Ovary (tissue), 3 donors: ENCODE data around the gene RAB22A.

Experiments
- POLR2A ChIP-seq: fragments of 450-650 bp; IDR thresholded peaks from one replicate; pipeline ENCODE4 v1.6.1; 2017; ENCODE audit warnings: antibody characterized with exemption, mild to moderate bottlenecking, moderate library complexity
- TF ChIP-seq, protein P1 (sequence below), 3 donors: fragments of 450-650 bp in 2 of 3; fragments of 200-600 bp in 1 of 3; IDR thresholded peaks; one replicate each; pipeline versions ENCODE4 v1.5.1 to v1.8.0; 2016 to 2022; ENCODE audit warnings: antibody characterized with exemption in 3 of 3, mild to moderate bottlenecking in 1 of 3
- donor health status: DM: no; HTN: no; CAD: no.

DNA sequence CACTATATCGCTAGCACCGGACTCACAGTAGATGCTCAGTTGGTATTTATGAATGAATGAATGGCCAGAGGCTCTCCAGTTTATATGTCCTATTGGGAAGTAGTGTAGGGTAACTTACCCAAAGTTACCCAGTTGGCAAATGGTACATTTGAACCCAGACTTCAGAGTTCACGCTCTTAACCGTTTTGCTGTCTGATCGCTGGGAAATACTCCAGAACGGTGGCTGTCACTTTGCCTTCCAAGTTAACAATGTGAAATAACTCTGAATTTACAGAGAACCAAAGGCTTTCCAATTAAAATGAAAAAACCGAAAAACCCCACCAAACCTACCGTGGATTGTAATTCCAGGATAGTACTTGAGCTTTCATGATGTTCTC is 81.1 kb downstream of the RAB22A start:
- TF ChIP-seq, protein P1, sequence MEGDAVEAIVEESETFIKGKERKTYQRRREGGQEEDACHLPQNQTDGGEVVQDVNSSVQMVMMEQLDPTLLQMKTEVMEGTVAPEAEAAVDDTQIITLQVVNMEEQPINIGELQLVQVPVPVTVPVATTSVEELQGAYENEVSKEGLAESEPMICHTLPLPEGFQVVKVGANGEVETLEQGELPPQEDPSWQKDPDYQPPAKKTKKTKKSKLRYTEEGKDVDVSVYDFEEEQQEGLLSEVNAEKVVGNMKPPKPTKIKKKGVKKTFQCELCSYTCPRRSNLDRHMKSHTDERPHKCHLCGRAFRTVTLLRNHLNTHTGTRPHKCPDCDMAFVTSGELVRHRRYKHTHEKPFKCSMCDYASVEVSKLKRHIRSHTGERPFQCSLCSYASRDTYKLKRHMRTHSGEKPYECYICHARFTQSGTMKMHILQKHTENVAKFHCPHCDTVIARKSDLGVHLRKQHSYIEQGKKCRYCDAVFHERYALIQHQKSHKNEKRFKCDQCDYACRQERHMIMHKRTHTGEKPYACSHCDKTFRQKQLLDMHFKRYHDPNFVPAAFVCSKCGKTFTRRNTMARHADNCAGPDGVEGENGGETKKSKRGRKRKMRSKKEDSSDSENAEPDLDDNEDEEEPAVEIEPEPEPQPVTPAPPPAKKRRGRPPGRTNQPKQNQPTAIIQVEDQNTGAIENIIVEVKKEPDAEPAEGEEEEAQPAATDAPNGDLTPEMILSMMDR (IDR thresholded peaks at IDR 0.05), result no peak
- TF ChIP-seq POLR2A, result no peak
